Activated CD8-positive, alpha-beta memory T cell treated with anti-CD3 and anti-CD28 coated beads for 48 hours (primary cell): Measurements from ENCODE around the gene HAPLN1.

Experiments used
- DNase-seq, 3 experiments: peaks; one replicate each; pipeline ENCODE4 v3.0.0-alpha.2; 2020; ENCODE audit warnings: low read depth in 2 of 3, low spot score in 2 of 3

HAPLN1 gene

DNA sequence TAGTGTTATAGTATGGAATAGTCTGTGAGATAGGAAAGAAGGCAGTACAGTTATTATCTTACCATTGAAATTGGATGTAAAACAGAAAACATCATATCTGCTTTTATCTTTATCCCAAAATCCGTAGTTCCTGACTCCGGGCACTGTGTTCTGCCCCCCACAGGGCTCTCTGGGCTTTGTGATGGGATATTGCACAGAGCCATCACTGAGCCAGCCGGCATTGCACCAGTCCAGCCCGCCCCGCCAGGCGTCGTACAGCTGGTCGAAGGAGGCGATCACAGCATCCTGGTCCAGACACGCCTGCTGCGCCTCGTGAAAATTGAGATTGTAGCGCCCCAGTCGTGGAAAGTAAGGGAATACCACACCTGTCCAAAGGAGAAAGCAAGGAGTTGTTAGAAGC lies 76.4 kb downstream of the HAPLN1 start:
- no peak for DNase-seq

GRCh38 chr5:83641946-83642345 lies 78.7 kb downstream of the HAPLN1 start:
- no peak for DNase-seq

DNA sequence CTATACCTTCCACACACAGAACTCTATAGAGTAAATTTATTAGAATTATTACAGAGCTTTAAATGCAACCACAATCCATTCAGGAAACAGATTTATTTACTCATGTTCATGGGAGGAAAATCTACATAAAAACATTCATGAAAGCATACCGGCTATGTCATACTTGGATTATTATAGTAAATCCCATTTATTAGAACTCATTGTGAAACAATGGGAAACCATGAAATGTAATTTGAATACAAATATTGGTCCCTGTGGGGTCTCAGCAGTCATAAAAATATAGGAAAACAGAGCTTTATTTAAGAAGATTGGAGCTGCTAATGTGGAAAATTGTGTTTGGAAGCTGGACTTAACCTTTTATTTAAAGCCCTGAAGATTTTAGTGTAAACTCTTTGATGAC lies 80.7 kb downstream of the HAPLN1 start:
- DNase-seq, result no peak

- DNase-seq, result no peak
Observed at GRCh38 chr5:83636156-83636555, 84.5 kb downstream of the HAPLN1 start.

DNA sequence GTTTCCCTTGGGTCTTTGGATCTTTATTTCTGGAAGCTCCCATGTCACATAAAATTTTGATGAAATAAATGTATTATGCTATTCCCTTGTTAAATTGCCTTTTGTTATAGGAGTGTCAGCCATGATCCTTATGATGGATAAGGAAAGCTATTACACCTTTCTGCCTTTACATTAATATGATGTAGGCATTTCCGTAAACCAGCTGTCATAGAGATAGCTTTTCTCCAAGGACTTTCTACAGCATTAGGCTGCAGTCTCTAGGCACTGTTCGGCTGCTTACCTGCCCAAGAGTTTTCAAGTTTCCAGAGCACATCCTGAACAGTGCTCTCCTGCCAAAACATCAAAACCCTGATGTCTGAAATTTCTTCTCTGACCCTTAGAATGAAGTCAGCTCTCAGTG lies 87.4 kb downstream of the HAPLN1 start:
- no peak for DNase-seq

- no peak for DNase-seq
Observed at GRCh38 chr5:83632874-83633273, 87.8 kb downstream of the HAPLN1 start.

GRCh38 chr5:83628360-83628759 lies 92.3 kb downstream of the HAPLN1 start:
- no peak for DNase-seq

GRCh38 chr5:83614841-83615240 lies 105.8 kb downstream of the HAPLN1 start:
- DNase-seq, result no peak

DNA sequence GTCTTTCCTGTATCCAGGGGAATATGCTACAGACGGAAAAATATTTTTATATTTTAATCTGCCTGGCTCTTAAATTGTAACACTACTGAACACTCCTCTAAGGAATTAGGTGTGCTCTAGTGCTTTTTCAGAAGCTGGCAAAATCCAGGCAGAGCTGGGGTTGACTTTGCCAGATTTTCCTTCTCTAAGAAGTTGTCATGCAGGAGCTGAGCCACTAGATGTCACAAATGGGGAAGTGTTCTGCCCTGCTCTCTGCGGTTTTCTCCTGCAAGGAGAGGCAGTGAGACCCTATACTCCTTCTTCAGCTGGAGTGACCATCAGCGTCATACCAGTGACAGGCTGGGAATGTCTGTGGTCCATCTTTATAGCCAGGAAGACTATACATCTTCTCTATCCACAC lies 112.5 kb downstream of the HAPLN1 start:
- DNase-seq, result no peak

DNA sequence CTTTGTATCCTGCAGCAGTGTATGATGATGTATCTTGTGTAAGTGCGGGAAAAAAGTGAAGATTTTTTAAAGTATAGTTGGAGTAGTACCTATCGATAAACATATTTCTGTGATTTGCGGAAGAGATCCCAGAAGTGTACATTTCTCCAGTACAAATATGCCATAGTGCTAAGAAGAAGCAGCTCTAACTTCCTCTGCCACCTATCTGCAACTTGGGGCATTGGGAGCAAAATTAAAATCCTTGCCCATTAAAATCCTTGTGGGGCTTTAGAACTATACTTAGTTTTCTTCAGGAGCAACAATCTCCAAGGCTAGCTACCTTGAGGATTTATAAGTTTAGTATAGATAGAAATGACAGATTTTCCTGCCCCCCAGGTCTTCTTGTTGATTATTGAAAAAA lies 125.4 kb downstream of the HAPLN1 start:
- DNase-seq, result no peak

DNA sequence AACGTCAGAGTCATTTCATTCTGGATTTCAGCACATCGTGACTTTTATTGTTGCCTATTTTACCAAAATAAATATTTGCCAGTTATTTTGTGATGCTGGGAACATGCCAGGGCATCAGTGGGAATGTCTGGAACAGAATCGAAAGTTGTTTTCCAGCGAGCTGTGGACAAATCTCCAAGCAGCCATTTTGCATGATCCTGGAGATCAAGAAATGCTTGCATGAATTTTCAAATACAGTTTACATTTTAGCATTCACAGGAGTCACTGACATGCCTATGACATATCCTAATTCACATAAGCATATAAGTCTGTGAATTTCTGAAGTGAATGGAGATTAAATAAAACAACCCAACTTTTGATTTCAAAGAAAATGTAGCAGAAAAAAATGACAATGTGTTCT lies 129.7 kb downstream of the HAPLN1 start:
- no peak for DNase-seq

GRCh38 chr5:83589786-83590185 lies 130.9 kb downstream of the HAPLN1 start:
- DNase-seq, result no peak
